Hepatocyte (in vitro differentiated cells): ENCODE data around the gene ARL6IP5. TPM values are rescaled to one million over a fixed set of nuclear protein-coding genes. Genes with fewer than 3 reads are reported as not detected.

Experiments
- DNase-seq: peaks from one replicate; pipeline ENCODE4 v3.0.0-alpha.2; 2016; ENCODE audit warnings: low spot score
- H2AFZ ChIP-seq: fragments of 200-600 bp; sonication (generic); 2 replicates; pipeline ENCODE4 v1.6.0; 2016; ENCODE audit warnings: antibody characterized with exemption, mild to moderate bottlenecking
- H3K27ac ChIP-seq: fragments of 200-600 bp; sonication (generic); 2 replicates; pipeline ENCODE4 v1.5.1; 2016; ENCODE audit warnings: mild to moderate bottlenecking
- H3K27me3 ChIP-seq: fragments of 200-600 bp; sonication (generic); 2 replicates; pipeline ENCODE4 v1.6.1; 2016
- H3K36me3 ChIP-seq: fragments of 200-600 bp; sonication (generic); replicated peaks from 2 replicates; pipeline ENCODE4 v1.5.1; 2016; ENCODE audit warnings: low read depth; ENCODE audit not compliant: insufficient read depth
- H3K4me1 ChIP-seq: fragments of 200-600 bp; sonication (generic); 2 replicates; pipeline ENCODE4 v1.5.1; 2016; ENCODE audit warnings: mild to moderate bottlenecking, moderate library complexity; ENCODE audit not compliant: insufficient read depth
- H3K4me2 ChIP-seq: fragments of 200-600 bp; sonication (generic); 2 replicates; pipeline ENCODE4 v1.6.0; 2016
- H3K4me3 ChIP-seq: fragments of 200-600 bp; sonication (generic); 2 replicates; pipeline ENCODE4 v1.5.1; 2016; ENCODE audit warnings: mild to moderate bottlenecking
- H3K79me2 ChIP-seq: fragments of 200-600 bp; sonication (generic); 2 replicates; pipeline ENCODE4 v1.6.0; 2017; ENCODE audit warnings: mild to moderate bottlenecking
- H3K9me2 ChIP-seq: fragments of 200-600 bp; sonication (generic); replicated peaks from 2 replicates; pipeline ENCODE4 v1.6.0; 2017; ENCODE audit warnings: mild to moderate bottlenecking; ENCODE audit not compliant: insufficient read depth
- H3K9me3 ChIP-seq: fragments of 200-600 bp; sonication (generic); 2 replicates; pipeline ENCODE4 v1.5.1; 2016; ENCODE audit warnings: low read depth, mild to moderate bottlenecking
- H4K20me1 ChIP-seq: fragments of 200-600 bp; sonication (generic); 2 replicates; pipeline ENCODE4 v1.6.0; 2016; ENCODE audit warnings: mild to moderate bottlenecking; ENCODE audit not compliant: insufficient read depth, poor library complexity, severe bottlenecking
- CTCF ChIP-seq: fragments of 200-600 bp; sonication (generic); IDR thresholded peaks from 2 replicates; pipeline ENCODE4 v1.5.1; 2016; ENCODE audit warnings: antibody characterized with exemption, mild to moderate bottlenecking; ENCODE audit not compliant: poor library complexity
- EZH2 ChIP-seq: fragments of 200-600 bp; sonication (generic); IDR thresholded peaks from 2 replicates; pipeline ENCODE4 v1.6.1; 2016; ENCODE audit warnings: antibody characterized with exemption, mild to moderate bottlenecking, borderline replicate concordance
- EZH2phosphoT487 ChIP-seq: fragments of 200-600 bp; sonication (generic); IDR thresholded peaks from one replicate; pipeline ENCODE4 v1.6.1; 2018; ENCODE audit warnings: antibody characterized with exemption, mild to moderate bottlenecking, low read depth, moderate library complexity; ENCODE audit not compliant: unreplicated experiment, severe bottlenecking
- WGBS: methylation state at CpG from one replicate; pipeline ENCODE4 v1.1.6; 2016; ENCODE audit warnings: low lambda C conversion rate; ENCODE audit errors: missing lambda C conversion rate; 5-methylcytosine and 5-hydroxymethylcytosine counted together
- polyA plus RNA-seq: library from polyadenylated mRNA; unstranded; fragments of >200 nt; fragmentation: Nextera tagmentation; extraction: Ambion mirVana; gene quantifications from 2 replicates; pipeline ENCODE4 v1.2.1, GENCODE V29; 2016
- total RNA-seq: library from RNA; depleted of rRNA; stranded (reverse); fragments of >200 nt; gene quantifications from 2 replicates; pipeline ENCODE4 v1.2.3, GENCODE V29; 2014

ARL6IP5 gene
- total and polyA plus RNA-seq, 2 experiments from 2014 or later, result 72.2 to 103 TPM

- DNase-seq, result peak; percentile 96
Observed at GRCh38 chr3:69080233-69080920, 4.4 kb upstream of the ARL6IP5 start, which contains the start of gene UBA3. UBA3 (minus strand) TSS chr3:69080365; CDS start chr3:69080353, 12 bp downstream.

GRCh38 chr3:69081583-69082262 lies 3.0 kb upstream of the ARL6IP5 start:
- Histone ChIP-seq H3K9me2 (no peaks in the 10 kb centered on the region), H2AFZ (no peak overlapping the region), H3K4me2 (no peak overlapping the region), H3K79me2 (peaks cover 47% of the 10 kb centered on the region), H3K27me3 (no peaks in the 10 kb centered on the region), H3K4me1 (peaks cover 40% of the 10 kb centered on the region), H3K27ac (no peak overlapping the region), H3K9me3 (no peaks in the 10 kb centered on the region), H3K4me3 (no peak overlapping the region), H3K36me3 (no peaks in the 10 kb centered on the region), H4K20me1 (no peaks in the 10 kb centered on the region)
- 63% methylated on average over 5 of the region's 5 CpGs for WGBS
- TF ChIP-seq EZH2 (no peak), EZH2phosphoT487 (no peak), CTCF (no peak)
- no peak for DNase-seq

More at GRCh38 chr3:69080233-69080920, 4.4 kb upstream of the ARL6IP5 start, which contains the start of gene UBA3:
- Histone ChIP-seq H3K9me2 (no peaks in the 10 kb centered on the region), H3K27me3 (no peaks in the 10 kb centered on the region), H3K9me3 (no peaks in the 10 kb centered on the region), H3K79me2 (peaks cover 52% of the 10 kb centered on the region), H2AFZ (peak within 1 kb of the TSS; percentile 76), H3K4me1 (peaks cover 37% of the 10 kb centered on the region), H3K4me2 (peak within 1 kb of the TSS; percentile 90), H3K27ac (peak within 1 kb of the TSS; percentile 82), H3K4me3 (peak within 1 kb of the TSS; percentile 72), H4K20me1 (no peaks in the 10 kb centered on the region), H3K36me3 (no peaks in the 10 kb centered on the region)
- TF ChIP-seq EZH2, result no peak
- no peak for TF ChIP-seq CTCF
- no peak for TF ChIP-seq EZH2phosphoT487
- WGBS, result 10% methylated on average over 23 of the region's 37 CpGs

GRCh38 chr3:69082361-69082760 lies 2.4 kb upstream of the ARL6IP5 start:
- Histone ChIP-seq H4K20me1 (no peaks in the 10 kb centered on the region), H3K79me2 (peaks cover 47% of the 10 kb centered on the region), H3K27ac (peak overlapping the region; percentile 94), H3K9me2 (no peaks in the 10 kb centered on the region), H3K36me3 (no peaks in the 10 kb centered on the region), H3K4me2 (peak overlapping the region; percentile 18), H3K4me1 (peaks cover 47% of the 10 kb centered on the region), H3K27me3 (no peaks in the 10 kb centered on the region), H2AFZ (no peak overlapping the region), H3K9me3 (no peaks in the 10 kb centered on the region), H3K4me3 (no peak overlapping the region)
- DNase-seq, result no peak
- TF ChIP-seq CTCF (no peak), EZH2phosphoT487 (no peak), EZH2 (no peak)
- 80% methylated on average over 2 of the region's 2 CpGs for WGBS
